ENCODE data around the gene ENGASE.

Gene ENGASE

DNA sequence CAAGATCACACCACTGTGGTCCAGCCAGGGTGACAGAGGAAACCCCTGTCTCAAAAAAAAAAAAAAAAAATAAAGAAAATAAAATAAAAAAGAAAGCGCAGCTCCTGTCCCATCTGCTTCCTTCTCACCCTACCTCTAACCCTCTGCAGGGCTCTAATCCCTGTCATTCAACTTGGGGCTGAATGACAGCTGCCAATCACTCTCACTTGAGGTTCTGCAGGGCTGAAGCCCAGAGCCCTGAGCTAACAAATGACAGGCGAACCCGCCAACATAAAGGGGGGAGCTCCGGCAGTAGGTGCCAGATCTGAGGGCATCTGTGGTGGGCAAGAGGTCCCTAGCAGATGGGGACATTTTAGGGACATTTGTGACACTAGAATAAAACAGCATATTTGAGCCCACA, 44.3 kb downstream of the ENGASE start:
- DNase-seq: no peak

DNA sequence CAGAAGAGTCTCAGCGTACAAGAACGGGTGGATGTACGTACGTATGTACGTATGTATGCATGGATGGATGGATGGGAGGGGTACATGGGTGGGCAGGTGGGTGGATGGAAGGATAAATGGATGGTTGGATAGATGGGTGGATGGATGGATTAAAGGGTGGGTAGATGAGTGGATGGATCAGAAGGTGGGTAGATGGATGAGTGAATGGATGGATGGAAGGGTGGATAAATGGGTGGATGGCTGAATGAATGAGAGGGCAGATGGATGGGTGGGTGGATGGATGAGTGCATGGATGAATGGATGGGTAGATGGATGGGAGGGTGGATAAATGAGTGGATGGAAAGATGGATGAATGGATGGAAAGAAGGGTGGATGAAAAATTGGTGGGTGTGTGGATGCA, 45.6 kb downstream of the ENGASE start:
- DNase-seq: no peak

DNA sequence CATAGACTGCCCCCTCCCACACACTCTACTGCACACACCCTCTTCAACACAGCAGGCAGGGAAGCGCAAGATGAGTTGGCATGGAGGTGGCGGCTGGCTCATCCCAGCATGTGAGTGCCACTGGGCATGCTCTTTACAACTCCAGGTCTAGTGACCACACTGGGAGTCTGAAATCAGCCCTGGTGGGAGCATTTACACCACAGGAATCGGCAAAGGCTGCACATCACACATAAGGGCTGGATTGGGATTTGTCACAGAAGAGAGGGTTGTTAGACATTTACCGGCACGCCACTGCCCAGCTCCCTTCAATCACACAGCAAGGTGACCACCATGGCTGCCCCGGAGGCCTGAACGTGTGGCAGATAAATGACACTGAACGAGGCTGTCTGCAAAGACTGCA, 49.4 kb downstream of the ENGASE start:
- DNase-seq: no peak

DNA sequence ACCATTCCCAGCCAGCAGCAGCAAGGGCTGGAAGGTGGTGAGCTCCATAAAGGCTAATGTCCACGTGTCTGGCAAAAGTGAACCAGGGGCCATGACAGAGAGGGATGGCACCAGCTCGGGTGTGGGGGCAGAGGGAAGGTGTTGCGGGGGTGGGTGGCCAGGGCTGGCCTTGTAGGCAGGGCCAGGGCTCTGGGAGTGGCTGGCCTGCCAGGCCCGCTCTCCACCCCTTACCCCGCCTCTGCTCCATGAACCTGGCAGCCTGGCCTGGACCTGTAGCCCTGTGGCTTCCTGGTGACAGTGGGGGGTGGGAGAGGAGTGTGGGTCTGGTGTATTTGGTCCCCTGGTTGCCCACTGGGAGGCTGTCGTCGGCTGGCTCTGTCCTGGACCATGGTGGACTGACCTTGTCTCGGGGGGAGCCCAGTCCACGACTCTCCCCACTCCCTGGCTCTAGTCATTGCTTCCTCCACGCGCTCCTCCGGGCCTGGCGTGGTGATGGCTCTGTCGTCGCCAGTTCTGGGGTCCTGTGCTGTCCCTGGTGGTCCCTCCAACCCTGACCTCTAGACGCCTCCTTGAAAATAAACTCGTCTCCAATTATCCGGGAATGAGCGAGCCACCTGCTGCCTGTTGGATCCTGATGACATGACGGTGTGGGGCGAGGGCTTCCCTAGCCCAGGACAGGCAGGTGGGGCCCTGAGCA, 50.0 kb downstream of the ENGASE start:
- DNase-seq: no peak

DNA sequence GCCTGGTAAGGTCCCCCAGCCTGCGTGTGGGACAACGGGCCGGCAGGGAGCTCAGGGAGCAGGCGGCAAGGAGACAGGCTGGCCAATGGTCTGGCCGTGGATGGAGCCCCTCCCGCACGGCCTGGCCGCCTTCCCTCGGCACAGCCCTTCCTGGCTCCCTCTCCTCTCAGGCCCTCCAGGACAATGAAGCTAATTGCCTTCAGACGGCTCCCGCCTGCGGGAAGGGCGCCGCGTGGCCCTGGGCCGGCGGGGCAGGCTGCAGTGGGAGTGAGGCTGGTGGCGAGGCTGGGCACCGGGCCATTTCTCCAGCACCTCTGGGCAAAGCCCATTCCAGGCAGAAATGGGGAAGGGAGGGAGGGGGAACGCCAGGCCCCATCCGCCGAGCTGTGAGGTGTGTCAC, 50.9 kb downstream of the ENGASE start:
- no peak for DNase-seq

DNA sequence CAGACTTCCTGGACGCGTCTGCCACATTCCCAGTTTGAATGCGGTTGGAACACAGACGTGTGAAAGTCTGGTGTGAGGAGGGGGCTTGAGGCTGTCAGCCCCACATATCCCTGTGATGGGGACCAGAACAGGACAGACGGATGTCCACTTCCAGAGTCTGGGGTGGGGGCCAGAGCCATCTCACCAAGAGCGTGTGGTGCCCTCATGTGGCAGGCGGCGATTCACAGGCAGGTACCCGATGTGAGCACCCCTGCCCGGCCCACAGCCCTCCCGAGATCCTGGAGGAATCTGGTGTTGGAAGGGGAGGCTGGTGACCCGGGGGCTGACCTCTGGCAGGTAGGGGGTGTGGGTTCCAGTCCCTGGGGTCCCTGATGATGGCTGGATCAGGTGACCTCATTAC, 51.5 kb downstream of the ENGASE start:
- no peak for DNase-seq

DNA sequence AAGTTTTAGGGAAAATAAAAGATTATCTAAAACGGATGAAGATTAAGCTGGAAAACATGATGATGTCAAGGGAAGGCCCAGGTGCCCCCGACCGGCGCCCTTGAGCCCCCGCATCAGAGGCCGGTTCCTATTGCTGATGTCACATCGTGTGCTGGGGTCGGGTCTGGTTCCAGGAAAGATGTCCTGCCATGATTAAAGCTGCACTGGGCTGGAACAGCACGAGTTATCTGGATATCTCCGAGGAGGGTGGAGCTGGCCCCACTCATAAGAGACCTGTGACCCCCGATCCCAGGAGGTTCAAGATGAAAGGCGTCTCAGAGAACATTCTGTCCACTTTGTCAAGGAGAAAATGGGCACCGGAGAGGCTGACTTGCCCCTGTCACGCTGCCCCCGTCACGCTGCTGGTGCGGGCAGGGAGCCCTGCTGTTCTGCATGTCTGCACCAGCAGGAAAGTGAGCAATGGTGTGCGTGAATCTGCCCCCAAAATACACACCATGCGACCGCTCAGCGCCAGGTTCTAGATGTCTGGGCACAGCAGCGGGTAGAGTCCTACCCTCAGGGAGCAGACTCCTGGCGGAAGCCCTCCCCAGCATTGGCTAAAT, 53.0 kb downstream of the ENGASE start:
- no peak for DNase-seq

DNA sequence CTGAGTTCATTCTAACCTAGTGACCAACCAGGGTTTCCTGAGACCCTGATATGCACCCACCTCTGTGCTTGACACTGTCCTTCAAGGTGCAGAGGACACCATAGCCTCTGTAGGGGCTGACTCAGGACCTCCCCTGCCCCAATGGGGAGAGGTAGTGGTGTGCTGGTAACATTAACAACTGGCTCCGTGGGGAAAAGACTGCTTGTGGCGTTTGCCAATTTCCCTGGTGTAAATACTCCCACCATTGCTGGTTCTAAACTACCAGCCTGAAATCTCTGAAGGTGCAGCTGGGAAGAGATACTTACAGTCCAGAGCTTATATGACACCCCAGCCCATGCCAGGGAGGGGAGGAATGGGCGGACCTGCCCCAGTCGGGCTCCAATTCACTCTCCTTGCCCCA, 54.9 kb downstream of the ENGASE start:
- no peak for DNase-seq

DNA sequence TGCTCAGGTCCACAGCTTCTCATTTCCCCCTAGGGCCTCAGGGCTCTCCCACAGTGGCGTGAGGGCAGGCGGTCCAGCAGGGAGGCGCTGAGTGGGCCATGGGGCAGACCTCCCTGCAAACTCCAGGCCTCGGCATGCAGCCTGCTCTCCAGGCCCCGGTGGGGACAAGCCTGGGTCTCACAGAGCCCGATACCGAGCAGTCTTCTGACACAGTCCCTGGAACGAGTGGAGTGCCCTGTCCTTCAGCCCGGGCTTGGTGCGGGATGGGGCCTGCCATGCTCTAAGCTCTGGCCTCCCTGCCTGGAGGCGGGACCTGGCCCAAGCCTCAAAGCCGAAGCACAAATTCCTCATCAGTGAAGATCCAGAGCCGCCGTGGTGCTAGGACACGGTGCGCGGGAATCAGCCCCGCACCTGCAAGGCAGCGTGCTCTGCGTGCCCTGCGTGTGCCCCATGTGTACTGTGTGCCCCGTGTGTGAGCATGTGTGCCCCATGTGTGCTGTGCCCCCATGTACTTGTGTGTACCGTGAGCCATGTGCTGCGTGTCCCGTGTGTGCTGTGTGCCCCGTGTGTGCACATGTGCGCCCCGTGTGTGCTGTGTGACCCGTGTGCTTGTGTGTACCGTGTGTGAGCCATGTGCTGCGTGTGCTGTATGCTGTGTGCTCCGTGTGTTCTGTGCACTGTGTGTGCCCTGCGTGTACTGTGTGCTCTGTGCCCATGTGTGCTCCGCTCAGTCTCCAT, 56.1 kb downstream of the ENGASE start:
- no peak for DNase-seq

DNA sequence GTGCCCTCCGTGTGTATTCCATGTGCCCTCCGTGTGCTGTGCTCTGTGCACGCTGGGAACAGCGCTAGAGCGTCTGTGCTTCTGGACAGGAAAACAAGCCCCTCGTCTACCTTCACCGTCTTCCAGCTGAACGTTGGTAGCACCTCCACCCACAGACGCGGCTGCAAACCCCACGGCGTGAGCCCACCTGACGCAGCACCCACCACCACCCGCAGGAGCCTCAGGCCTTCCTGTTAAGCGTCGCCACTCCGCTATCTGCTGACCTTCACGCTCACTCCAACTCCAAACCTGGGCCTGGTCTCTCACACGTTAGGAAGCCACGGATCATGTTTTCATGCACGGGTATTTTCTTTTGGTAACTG, 56.6 kb downstream of the ENGASE start:
- no peak for DNase-seq

DNA sequence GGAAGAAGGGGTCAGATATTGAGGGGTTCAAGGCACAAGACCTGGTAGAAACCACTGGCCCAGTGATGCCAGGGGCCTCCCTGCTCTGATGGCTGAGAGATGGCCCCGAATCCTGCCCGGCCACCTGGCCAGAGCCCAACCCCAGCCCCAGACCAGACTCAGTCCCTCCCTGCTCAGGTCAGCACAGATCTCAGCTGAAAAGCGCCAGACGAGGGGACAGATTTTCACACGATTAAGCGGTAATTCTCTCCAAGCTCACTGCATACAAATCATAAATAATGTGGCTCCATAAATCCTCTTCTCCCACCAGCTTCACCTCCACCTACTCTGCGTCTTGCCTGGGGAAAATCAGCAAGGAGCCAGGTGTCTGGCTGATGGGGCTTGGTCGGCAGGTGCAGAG, 57.1 kb downstream of the ENGASE start:
- DNase-seq: no peak

DNA sequence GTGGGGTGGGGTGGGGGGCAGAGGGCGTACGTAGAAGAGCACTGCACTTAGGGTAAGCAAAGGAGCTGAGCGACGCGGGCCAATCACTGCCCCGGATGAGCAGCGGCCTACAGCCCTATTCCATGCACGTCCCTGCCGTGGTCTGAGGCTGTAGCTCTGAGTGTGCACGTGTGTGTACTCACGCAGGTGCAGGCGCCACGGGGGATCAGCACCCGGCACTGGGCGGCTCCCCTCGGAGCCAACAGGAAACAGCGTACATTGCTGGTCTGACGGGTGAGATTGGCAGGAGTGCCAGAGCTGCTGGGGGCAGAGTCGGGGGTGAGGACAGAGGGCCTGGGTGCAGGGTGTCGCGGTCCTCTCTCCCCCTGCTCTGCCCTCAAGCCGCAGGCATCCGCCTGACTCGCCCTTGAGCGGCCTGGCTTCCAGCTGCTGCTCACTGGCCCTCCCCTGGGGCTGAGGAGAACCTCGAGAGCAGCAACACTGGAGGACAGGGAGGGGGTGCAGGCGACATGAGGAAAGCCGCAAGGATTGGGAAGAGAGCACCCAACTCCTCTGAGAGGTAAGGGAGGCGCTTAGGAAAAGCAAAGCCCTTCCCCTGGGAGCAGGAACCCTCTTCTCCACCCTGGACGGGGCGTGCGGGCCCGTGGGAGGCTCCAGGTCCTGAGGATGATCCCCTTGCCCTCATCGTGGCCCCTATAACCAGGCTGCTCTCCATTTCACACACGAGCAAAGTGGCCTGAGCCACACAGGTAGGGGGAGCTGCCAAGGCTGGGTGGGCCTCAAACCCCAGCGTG, 57.8 kb downstream of the ENGASE start:
- no peak for DNase-seq

DNA sequence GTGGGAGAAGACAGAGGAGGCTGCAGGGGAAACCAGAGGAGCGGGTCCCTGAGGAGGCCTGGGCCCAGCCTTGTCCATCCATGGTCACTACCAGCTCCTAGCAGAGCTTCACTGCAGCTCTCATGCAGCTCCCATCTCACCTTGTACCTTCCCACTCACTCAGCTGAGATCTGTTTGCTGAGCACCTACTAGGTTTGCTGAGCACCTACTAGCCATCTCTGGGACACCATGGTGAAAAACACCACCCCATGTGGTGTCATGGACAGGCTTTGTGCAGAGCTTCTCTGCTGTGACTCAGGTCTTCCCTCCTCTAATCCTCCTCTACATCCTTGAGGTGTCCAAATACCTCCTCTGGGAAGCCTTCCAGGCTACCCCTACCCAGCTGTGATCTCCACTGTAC, 58.6 kb downstream of the ENGASE start:
- DNase-seq: no peak

DNA sequence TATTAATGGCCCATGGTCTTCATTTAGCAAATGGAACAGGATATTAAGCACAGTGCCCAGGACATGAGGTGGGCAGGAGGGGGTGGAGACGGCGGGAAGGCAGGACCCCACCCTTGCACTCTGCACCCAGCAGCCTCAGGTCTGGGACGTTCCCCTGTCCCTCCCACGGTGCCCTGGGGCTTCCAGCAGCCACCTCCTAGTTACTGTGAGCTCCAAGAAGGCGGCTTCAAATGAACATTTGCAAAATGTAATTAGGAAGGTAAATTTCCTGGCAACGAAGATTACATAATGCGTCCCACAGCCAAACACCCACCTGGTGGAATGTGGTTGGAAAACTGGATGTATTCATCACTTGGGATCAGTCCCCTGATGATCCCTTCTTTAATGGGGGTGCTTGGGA, 59.4 kb downstream of the ENGASE start:
- no peak for DNase-seq

DNA sequence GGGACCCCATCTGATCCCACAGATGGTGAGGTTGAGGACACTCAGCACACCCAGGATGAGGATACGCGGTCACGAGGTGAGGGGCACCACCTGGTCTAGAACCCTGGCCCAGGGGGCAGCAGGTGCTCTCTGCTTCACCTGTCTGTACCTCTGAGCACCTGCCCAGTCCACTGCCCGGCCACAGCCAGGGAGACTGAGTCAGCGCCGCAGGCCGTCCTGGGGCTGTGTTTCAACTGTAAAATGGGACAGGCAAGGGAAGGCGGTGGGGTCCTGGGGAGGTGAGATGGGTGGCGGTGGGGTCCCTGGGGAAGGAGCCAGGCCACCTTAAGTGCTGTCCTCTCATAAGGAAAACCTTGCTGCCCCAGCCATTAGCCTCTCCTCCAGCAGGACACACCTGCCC, 60.4 kb downstream of the ENGASE start:
- DNase-seq: no peak

DNA sequence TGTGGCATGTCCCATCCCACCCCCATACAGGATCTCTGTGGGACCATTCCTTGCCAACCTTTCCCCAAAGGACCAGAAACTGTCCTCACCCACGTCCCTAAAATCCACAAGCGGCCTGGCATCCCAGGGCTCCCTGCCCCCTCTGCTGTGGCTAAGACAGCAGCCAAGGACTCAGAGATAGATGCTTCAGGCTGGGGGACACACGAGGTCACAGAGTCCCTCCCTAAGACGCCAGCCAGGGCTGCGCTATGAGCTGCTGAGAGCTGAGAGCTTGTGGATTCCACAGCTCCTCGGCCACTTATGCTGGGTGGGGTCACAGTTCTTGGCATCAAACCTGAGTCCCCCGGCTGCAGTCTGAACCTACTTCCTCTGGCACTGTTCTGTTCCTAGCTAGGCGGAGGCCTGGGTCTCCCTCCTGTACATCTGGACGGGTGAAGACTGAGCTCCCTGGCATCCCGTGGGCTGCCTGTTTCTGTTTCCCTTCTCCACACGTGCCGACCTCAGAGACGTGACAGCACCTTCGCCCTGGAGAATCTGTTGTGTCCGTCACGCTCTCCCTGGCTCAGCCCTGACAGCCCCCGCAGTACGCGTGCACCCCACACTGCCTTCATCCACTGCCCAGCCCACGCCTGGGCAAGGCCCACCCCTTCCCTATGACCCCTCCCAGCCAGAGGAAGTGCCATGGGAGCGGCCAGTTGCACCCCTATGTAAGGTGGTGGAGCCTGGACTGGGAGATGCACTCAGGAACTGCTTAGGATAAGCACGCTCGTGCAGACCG, 61.2 kb downstream of the ENGASE start:
- DNase-seq: no peak

Measured in T1000 (cell line).